K562 (cell line): ENCODE results near the gene PHF10. TPM values are rescaled to one million over a fixed set of nuclear protein-coding genes. Genes with fewer than 3 reads are reported as not detected.
A peak's percentile ranks its signal among the peaks of the same experiment; 100 is the strongest.

Experiments
- ARNT ChIP-seq, 2 experiments: fragments of 450-650 bp; IDR thresholded peaks; 2 replicates each; pipeline ENCODE4 v1.6.1; 2016; ENCODE audit warnings: mild to moderate bottlenecking in 1 of 2
- CBX1 ChIP-seq: sonication (generic); IDR thresholded peaks from 2 replicates; pipeline ENCODE4 v1.6.1; 2016; ENCODE audit warnings: antibody characterized with exemption, low read depth, mild to moderate bottlenecking
- CC2D1A ChIP-seq: fragments of 450-650 bp; IDR thresholded peaks from 2 replicates; pipeline ENCODE4 v1.6.1; 2017; ENCODE audit warnings: mild to moderate bottlenecking
- CEBPB ChIP-seq: fragments of 450-650 bp; IDR thresholded peaks from 2 replicates; pipeline ENCODE4 v1.6.1; 2016; ENCODE audit warnings: missing genetic modification characterization, missing compliant biosample characterization
- CHD2 ChIP-seq: IDR thresholded peaks from 2 replicates; pipeline ENCODE4 v1.6.1; 2011; ENCODE audit warnings: low read depth, low read length
- CXXC5 ChIP-seq: fragments of 250-450 bp; sonication (Bioruptor Pico); IDR thresholded peaks from 2 replicates; pipeline ENCODE4 v1.8.0; 2022; ENCODE audit warnings: inconsistent platforms, mild to moderate bottlenecking, moderate library complexity
- EGR1 ChIP-seq: fragments of 450-650 bp; conservative IDR thresholded peaks from 2 replicates; pipeline ENCODE4 v1.6.1; 2017; ENCODE audit warnings: mild to moderate bottlenecking
- JUNB ChIP-seq: fragments of 450-650 bp; formaldehyde crosslinking; conservative IDR thresholded peaks from 2 replicates; pipeline ENCODE4 v1.4.0; 2020; ENCODE audit warnings: mild to moderate bottlenecking
- NCOA1 ChIP-seq: fragments of 450-650 bp; IDR thresholded peaks from 2 replicates; pipeline ENCODE4 v1.6.1; 2016; ENCODE audit warnings: low read depth
- NFIC ChIP-seq: fragments of 450-650 bp; IDR thresholded peaks from 2 replicates; pipeline ENCODE4 v1.6.1; 2017; ENCODE audit warnings: mild to moderate bottlenecking, inconsistent platforms
- NRF1 ChIP-seq, 2 experiments: fragments of 450-650 bp; IDR thresholded peaks in 1 of 2; conservative IDR thresholded peaks in 1 of 2; 2 replicates each; pipeline ENCODE4 v1.6.1; 2014; ENCODE audit warnings: mild to moderate bottlenecking in 2 of 2
- RBFOX2 ChIP-seq: fragments of 200-400 bp; formaldehyde crosslinking; IDR thresholded peaks from 2 replicates; pipeline ENCODE4 v1.6.1; 2017; ENCODE audit warnings: low read depth, mild to moderate bottlenecking, low read length, moderate library complexity
- SOX6 ChIP-seq: fragments of 450-650 bp; IDR thresholded peaks from 2 replicates; pipeline ENCODE4 v1.6.1; 2014; ENCODE audit warnings: mild to moderate bottlenecking
- SRSF9 ChIP-seq: fragments of 200-400 bp; formaldehyde crosslinking; IDR thresholded peaks from 2 replicates; pipeline ENCODE4 v1.6.1; 2017; ENCODE audit warnings: low read depth, low read length, borderline replicate concordance
- ZBTB7A ChIP-seq: IDR thresholded peaks from 2 replicates; pipeline ENCODE4 v1.6.1; 2011; ENCODE audit warnings: low read depth, mild to moderate bottlenecking, low read length, moderate library complexity, borderline replicate concordance; ENCODE audit not compliant: control insufficient read depth
- ZNF830 ChIP-seq: fragments of 250-450 bp; sonication (Bioruptor Pico); IDR thresholded peaks from 2 replicates; pipeline ENCODE4 v1.5.0; 2021; ENCODE audit warnings: mild to moderate bottlenecking
- polyA plus RNA-seq, 8 experiments: library from polyadenylated mRNA; depleted of rRNA in 4 of 8; stranded (reverse) in 5 of 8; unstranded in 3 of 8; fragments of >200 nt; fragmentation: Nextera tagmentation in 2 of 8; fragmentation: Illumina TruSeq in 1 of 8; extraction: Ambion mirVana in 2 of 8; extraction: Trizol in 1 of 8; gene quantifications; 2 replicates each; pipeline versions ENCODE4 v1.2.1 to v1.2.3, GENCODE V29; 2011 to 2014; ENCODE audit warnings: inconsistent platforms in 1 of 8, missing spikeins in 1 of 8
- total RNA-seq, 7 experiments: library from RNA; depleted of rRNA in 6 of 7; stranded (reverse); fragments of >200 nt in 6 of 7; fragmentation: Illumina TruSeq in 2 of 7; extraction: Trizol in 2 of 7; gene quantifications; 2 replicates each; pipeline versions ENCODE4 v1.2.1 to v1.2.3, GENCODE V29; 2011 to 2021; ENCODE audit warnings: low replicate concordance in 1 of 7
- TF ChIP-seq, protein P1 (sequence below): sonication (generic); formaldehyde crosslinking; IDR thresholded peaks from 2 replicates; pipeline ENCODE4 v1.8.1; 2023; ENCODE audit warnings: mild to moderate bottlenecking, missing genetic modification reagents
- TF ChIP-seq, protein P2 (sequence below): fragments of 250-450 bp; sonication (Bioruptor Pico); IDR thresholded peaks from 2 replicates; pipeline ENCODE4 v1.5.0; 2021; ENCODE audit warnings: mild to moderate bottlenecking, moderate library complexity
- TF ChIP-seq, protein P3 (sequence below): IDR thresholded peaks from 2 replicates; pipeline ENCODE4 v1.6.1; 2012; ENCODE audit warnings: low read depth, low read length, improper control_type of control experiment, borderline replicate concordance
- TF ChIP-seq, protein P4 (sequence below): fragments of 200-800 bp; sonication (Bioruptor generic); IDR thresholded peaks from 2 replicates; pipeline ENCODE4 v1.6.1; 2017; ENCODE audit warnings: missing genetic modification characterization, missing compliant biosample characterization

PHF10 gene
- total and polyA plus RNA-seq, 9 of the 15 experiments (the other 6 are each of a cell fraction or from before 2014, with no cell fraction given), result 23.9 to 88.9 (median 46.0) TPM

DNA sequence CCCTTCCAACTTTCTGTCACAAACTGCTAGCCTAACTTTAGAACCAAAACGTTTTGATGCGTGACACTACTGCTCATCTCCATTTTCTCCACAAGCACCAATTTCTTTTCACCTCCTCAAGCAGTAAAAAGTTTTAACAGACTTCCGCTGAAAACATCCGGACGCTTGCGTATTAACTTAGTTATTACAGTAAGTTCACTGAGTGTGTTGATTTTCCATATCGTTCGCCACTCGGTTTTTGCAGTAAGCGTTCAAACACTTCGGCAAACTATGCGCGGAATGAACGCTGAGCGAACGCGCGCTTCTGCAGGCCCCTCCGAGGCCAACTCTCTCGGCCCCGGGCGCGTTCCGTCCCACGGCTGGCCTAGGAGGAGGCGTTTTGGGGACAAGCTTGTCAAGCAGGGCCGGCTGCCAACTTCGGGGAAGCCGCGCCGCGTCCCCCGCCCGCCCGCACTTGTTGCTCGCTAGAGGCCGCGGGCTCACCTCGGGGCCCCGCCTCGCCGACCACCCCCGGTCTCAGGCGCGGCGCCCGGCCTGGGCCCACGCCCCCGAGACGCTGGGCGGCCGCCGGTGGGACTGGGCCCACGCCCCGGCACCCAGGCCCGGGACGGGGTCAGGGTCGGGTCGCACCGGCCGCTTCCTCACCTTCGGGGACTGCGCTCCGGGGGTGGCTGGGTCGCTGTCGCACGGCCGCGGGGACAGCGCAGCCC lies 945 bp downstream of the PHF10 start (continued):
- peak; percentile 48 for TF ChIP-seq CXXC5
- no peak for TF ChIP-seq CHD2
- TF ChIP-seq ARNT (IDR thresholded peaks at IDR 0.05), result peak in 1 of 2 experiments; percentile 30; a peak in 1 of 4 replicates
- no peak for TF ChIP-seq SRSF9
- peak; percentile 57 for TF ChIP-seq EGR1
- TF ChIP-seq, protein P1, sequence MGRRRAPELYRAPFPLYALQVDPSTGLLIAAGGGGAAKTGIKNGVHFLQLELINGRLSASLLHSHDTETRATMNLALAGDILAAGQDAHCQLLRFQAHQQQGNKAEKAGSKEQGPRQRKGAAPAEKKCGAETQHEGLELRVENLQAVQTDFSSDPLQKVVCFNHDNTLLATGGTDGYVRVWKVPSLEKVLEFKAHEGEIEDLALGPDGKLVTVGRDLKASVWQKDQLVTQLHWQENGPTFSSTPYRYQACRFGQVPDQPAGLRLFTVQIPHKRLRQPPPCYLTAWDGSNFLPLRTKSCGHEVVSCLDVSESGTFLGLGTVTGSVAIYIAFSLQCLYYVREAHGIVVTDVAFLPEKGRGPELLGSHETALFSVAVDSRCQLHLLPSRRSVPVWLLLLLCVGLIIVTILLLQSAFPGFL, result 0 out of 2 replicates have a peak, but pooled peaks have one; percentile 88
- peak; percentile 92 for TF ChIP-seq ZBTB7A
- no peak for TF ChIP-seq SOX6
- TF ChIP-seq, protein P2, sequence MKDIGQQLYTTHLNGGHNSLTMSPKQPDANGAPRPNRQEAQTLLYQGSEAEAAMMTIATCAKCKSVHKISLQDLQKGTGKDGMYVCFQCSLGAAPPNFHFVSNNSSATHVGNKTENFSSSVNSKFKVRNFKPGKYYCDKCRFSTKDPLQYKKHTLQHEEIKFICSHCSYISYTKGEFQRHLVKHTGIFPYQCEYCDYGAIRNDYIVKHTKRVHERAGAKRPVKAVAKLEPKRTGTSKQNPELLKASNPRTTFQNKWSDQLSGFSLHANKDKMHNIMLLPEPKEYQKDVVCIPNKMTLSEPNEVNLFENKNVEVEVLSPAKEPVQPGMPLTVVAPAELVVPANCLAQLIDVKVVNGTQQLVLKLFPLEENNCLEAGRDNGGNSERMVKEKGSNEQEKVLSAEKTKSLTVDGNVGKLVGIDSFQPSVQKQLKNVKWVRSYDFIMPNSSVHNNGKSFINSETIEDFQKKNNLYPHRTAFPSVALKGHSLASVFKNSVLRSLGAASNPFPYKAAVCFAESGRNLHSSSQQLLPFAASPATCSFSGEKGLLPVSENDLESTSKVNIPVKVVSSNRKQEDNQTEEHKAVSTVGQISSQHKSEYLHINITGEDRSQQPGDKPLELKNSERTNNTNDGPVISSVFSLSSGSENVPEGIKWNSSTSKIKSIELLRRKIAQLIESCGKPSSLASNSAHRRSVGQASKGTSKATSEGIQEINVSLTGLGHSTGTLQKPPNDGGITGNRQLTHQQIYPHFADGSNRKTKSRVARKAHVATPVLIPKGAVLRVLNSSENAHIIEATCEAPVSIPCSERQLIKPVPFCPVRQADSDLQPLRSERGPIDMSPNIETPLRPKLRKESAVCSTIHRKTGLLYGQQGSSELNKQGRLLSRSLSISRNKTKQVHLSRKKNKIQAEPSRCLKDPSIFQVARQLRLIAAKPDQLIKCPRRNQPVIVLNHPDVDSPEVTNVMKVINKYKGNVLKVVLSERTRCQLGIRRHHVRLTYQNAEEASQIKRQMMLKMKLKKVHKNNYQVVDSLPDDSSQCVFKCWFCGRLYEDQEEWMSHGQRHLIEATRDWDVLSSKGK (CRISPR knock-in tag), result no peak
- TF ChIP-seq NCOA1, result no peak
- TF ChIP-seq CBX1, result 0 out of 2 replicates have a peak, but pooled peaks have one; percentile 49
- TF ChIP-seq JUNB (CRISPR knock-in tag), result no peak
- TF ChIP-seq NRF1 (conservative IDR thresholded peaks at IDR 0.05 in 1 of 2, IDR thresholded peaks at IDR 0.05 in 1 of 2), result peak; percentile 47 to 50; a peak in 3 of 4 replicates
- no peak for TF ChIP-seq ZNF830 (CRISPR knock-in tag)
- peak; percentile 86 for TF ChIP-seq NFIC
- TF ChIP-seq, protein P3, sequence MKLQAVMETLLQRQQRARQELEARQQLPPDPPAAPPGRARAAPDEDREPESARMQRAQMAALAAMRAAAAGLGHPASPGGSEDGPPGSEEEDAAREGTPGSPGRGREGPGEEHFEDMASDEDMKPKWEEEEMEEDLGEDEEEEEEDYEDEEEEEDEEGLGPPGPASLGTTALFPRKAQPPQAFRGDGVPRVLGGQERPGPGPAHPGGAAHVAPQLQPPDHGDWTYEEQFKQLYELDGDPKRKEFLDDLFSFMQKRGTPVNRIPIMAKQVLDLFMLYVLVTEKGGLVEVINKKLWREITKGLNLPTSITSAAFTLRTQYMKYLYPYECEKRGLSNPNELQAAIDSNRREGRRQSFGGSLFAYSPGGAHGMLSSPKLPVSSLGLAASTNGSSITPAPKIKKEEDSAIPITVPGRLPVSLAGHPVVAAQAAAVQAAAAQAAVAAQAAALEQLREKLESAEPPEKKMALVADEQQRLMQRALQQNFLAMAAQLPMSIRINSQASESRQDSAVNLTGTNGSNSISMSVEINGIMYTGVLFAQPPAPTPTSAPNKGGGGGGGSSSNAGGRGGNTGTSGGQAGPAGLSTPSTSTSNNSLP, result no peak
- TF ChIP-seq, protein P4, sequence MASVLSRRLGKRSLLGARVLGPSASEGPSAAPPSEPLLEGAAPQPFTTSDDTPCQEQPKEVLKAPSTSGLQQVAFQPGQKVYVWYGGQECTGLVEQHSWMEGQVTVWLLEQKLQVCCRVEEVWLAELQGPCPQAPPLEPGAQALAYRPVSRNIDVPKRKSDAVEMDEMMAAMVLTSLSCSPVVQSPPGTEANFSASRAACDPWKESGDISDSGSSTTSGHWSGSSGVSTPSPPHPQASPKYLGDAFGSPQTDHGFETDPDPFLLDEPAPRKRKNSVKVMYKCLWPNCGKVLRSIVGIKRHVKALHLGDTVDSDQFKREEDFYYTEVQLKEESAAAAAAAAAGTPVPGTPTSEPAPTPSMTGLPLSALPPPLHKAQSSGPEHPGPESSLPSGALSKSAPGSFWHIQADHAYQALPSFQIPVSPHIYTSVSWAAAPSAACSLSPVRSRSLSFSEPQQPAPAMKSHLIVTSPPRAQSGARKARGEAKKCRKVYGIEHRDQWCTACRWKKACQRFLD (CRISPR knock-in tag), result no peak
- peak; percentile 62 for TF ChIP-seq RBFOX2
- TF ChIP-seq CEBPB (tag), result no peak
- no peak for TF ChIP-seq CC2D1A
